K562 (cell line): ENCODE data around the gene DOLPP1. TPM values are rescaled to one million over a fixed set of nuclear protein-coding genes. Genes with fewer than 3 reads are reported as not detected.

ENCODE experiments used
- CBX2 ChIP-seq: fragments of 200-600 bp; sonication (generic); IDR thresholded peaks from one replicate; pipeline ENCODE4 v1.6.1; 2012; ENCODE audit warnings: mild to moderate bottlenecking, low read length, inconsistent platforms; ENCODE audit not compliant: insufficient read depth, poor library complexity, severe bottlenecking
- CBX5 ChIP-seq: IDR thresholded peaks from 2 replicates; pipeline ENCODE4 v1.6.1; 2014; ENCODE audit warnings: low read depth, borderline replicate concordance
- CBX8 ChIP-seq: fragments of 200-600 bp; sonication (generic); IDR thresholded peaks from 2 replicates; pipeline ENCODE4 v1.6.1; 2012; ENCODE audit warnings: borderline replicate concordance, mixed run types, low read depth, mild to moderate bottlenecking, moderate library complexity, mixed read lengths, low read length, control low read depth, inconsistent platforms; ENCODE audit not compliant: poor library complexity, severe bottlenecking; ENCODE audit errors: extremely low read depth
- CCAR2 ChIP-seq: fragments of 200-400 bp; formaldehyde crosslinking; IDR thresholded peaks from 2 replicates; pipeline ENCODE4 v1.6.1; 2017; ENCODE audit warnings: mild to moderate bottlenecking, low read depth, low read length
- CREM ChIP-seq: IDR thresholded peaks from 2 replicates; pipeline ENCODE4 v1.6.1; 2014; ENCODE audit warnings: antibody characterized with exemption, low read depth
- FOXP1 ChIP-seq: sonication (generic); formaldehyde crosslinking; IDR thresholded peaks from 2 replicates; pipeline ENCODE4 v1.8.0; 2022; ENCODE audit warnings: mild to moderate bottlenecking, missing genetic modification reagents
- LARP7 ChIP-seq: fragments of 450-650 bp; IDR thresholded peaks from 2 replicates; pipeline ENCODE4 v1.6.1; 2016
- MEF2D ChIP-seq: conservative IDR thresholded peaks from 2 replicates; pipeline ENCODE4 v1.6.1; 2016; ENCODE audit warnings: low read depth, missing genetic modification characterization, missing compliant biosample characterization
- MTA2 ChIP-seq: fragments of 450-650 bp; IDR thresholded peaks from 2 replicates; pipeline ENCODE4 v1.6.1; 2016; ENCODE audit warnings: low read depth
- NELFE ChIP-seq: IDR thresholded peaks from 2 replicates; pipeline ENCODE4 v1.6.1; 2011; ENCODE audit warnings: mild to moderate bottlenecking; ENCODE audit not compliant: insufficient read depth, insufficient read length
- NFATC3 ChIP-seq: fragments of 450-650 bp; IDR thresholded peaks from 2 replicates; pipeline ENCODE4 v1.6.1; 2017; ENCODE audit warnings: mild to moderate bottlenecking
- NFRKB ChIP-seq: fragments of 450-650 bp; IDR thresholded peaks from 2 replicates; pipeline ENCODE4 v1.6.1; 2016; ENCODE audit warnings: low read depth
- PHF20 ChIP-seq: fragments of 450-650 bp; IDR thresholded peaks from 2 replicates; pipeline ENCODE4 v1.6.1; 2018; ENCODE audit not compliant: partially characterized antibody
- SMARCE1 ChIP-seq: fragments of 450-650 bp; IDR thresholded peaks from 2 replicates; pipeline ENCODE4 v1.7.1; 2016; ENCODE audit warnings: mild to moderate bottlenecking
- SNIP1 ChIP-seq: fragments of 450-650 bp; IDR thresholded peaks from 2 replicates; pipeline ENCODE4 v1.7.1; 2017; ENCODE audit warnings: low read depth, mild to moderate bottlenecking
- XRCC4 ChIP-seq: IDR thresholded peaks from one replicate; pipeline ENCODE4 v1.6.1; 2011; ENCODE audit not compliant: insufficient read depth, insufficient read length; ENCODE audit errors: extremely low read depth
- ZBTB7A ChIP-seq: IDR thresholded peaks from 2 replicates; pipeline ENCODE4 v1.6.1; 2011; ENCODE audit warnings: low read depth, mild to moderate bottlenecking, low read length, moderate library complexity, borderline replicate concordance; ENCODE audit not compliant: control insufficient read depth
- ZFP30 ChIP-seq: fragments of 250-450 bp; sonication (Bioruptor Pico); IDR thresholded peaks from 2 replicates; pipeline ENCODE4 v1.8.0; 2022; ENCODE audit warnings: moderate library complexity, mild to moderate bottlenecking, inconsistent platforms, borderline replicate concordance
- polyA plus RNA-seq, 8 experiments: library from polyadenylated mRNA; depleted of rRNA in 4 of 8; stranded (reverse) in 5 of 8; unstranded in 3 of 8; fragments of >200 nt; fragmentation: Nextera tagmentation in 2 of 8; fragmentation: Illumina TruSeq in 1 of 8; extraction: Ambion mirVana in 2 of 8; extraction: Trizol in 1 of 8; gene quantifications; 2 replicates each; pipeline versions ENCODE4 v1.2.1 to v1.2.3, GENCODE V29; 2011 to 2014; ENCODE audit warnings: inconsistent platforms in 1 of 8, missing spikeins in 1 of 8
- total RNA-seq, 7 experiments: library from RNA; depleted of rRNA in 6 of 7; stranded (reverse); fragments of >200 nt in 6 of 7; fragmentation: Illumina TruSeq in 2 of 7; extraction: Trizol in 2 of 7; gene quantifications; 2 replicates each; pipeline versions ENCODE4 v1.2.1 to v1.2.3, GENCODE V29; 2011 to 2021; ENCODE audit warnings: low replicate concordance in 1 of 7
- TF ChIP-seq, protein P1 (sequence below): fragments of 250-450 bp; sonication (Bioruptor Pico); IDR thresholded peaks from 2 replicates; pipeline ENCODE4 v1.4.0; 2020; ENCODE audit warnings: mild to moderate bottlenecking, moderate library complexity, borderline replicate concordance
- TF ChIP-seq, protein P2 (sequence below), 3 experiments: fragments of 200-800 bp in 1 of 3; sonication (Bioruptor generic) in 1 of 3; sonication (generic) in 1 of 3; formaldehyde crosslinking in 1 of 3; IDR thresholded peaks; 2 replicates each; pipeline versions ENCODE4 v1.6.1 to v1.8.0; 2016 to 2022; ENCODE audit warnings: mild to moderate bottlenecking in 2 of 3, missing compliant biosample characterization in 2 of 3, missing genetic modification characterization in 2 of 3, missing genetic modification reagents in 1 of 3
- TF ChIP-seq, protein P3 (sequence below): sonication (generic); formaldehyde crosslinking; IDR thresholded peaks from 2 replicates; pipeline ENCODE4 v1.4.0; 2020; ENCODE audit warnings: mild to moderate bottlenecking, missing genetic modification reagents

The DOLPP1 gene
- total and polyA plus RNA-seq, 9 of the 15 experiments (the other 6 are each of a cell fraction or from before 2014, with no cell fraction given) = 3.0 to 39.8 (median 30.5) TPM

DNA sequence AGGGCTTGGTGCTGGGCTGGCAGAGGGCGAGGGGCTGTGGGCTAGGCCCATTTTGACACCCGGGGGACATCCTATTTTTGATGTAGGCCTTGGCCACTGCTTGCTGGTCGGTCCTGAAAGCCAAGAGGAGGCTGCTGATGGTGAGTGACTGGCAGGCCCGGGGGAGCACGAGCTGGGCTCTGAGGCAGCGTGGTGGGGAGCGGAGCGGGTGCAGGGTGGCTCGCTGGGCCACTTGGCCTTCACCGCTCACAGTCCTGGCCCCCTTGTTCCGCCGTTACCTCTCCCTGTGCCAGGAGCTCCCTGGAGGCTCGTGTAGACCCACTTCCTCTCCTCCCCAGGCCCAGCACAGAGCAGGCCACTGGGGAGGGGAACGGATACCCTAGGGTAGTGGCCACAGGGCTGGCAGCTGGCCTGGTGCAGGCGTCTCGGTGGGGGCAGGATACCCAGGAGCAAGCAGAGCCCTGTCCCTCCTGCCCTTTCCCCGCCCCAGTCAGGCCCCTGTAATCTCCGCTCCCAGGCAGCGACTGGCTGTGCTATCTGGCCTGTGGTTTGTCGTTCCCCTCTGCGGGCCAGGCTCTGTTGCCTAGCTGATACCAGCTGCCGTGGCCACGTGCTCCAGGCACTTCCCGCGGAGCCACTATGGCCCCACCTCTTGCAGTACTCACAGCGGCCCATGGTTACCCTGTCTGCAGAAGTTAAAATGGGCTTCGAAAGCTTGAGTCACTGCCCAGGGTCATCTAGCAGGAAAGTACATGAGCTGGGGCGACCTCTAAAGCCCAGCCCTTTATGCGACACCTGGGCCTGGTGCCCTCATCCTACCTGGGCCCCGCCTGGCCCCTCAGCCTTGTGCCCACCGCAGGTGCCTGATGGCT, 11.7 kb upstream of the DOLPP1 start (continued):
- TF ChIP-seq, protein P1, sequence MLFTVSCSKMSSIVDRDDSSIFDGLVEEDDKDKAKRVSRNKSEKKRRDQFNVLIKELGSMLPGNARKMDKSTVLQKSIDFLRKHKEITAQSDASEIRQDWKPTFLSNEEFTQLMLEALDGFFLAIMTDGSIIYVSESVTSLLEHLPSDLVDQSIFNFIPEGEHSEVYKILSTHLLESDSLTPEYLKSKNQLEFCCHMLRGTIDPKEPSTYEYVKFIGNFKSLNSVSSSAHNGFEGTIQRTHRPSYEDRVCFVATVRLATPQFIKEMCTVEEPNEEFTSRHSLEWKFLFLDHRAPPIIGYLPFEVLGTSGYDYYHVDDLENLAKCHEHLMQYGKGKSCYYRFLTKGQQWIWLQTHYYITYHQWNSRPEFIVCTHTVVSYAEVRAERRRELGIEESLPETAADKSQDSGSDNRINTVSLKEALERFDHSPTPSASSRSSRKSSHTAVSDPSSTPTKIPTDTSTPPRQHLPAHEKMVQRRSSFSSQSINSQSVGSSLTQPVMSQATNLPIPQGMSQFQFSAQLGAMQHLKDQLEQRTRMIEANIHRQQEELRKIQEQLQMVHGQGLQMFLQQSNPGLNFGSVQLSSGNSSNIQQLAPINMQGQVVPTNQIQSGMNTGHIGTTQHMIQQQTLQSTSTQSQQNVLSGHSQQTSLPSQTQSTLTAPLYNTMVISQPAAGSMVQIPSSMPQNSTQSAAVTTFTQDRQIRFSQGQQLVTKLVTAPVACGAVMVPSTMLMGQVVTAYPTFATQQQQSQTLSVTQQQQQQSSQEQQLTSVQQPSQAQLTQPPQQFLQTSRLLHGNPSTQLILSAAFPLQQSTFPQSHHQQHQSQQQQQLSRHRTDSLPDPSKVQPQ (CRISPR knock-in tag) = no peak; the same call in 1 of the 2 replicates
- TF ChIP-seq NFRKB (no peak), NELFE (no peak), NFATC3 (no peak), SMARCE1 (peak; percentile 98), LARP7 (no peak), PHF20 (no peak), FOXP1 (peak; percentile 98), XRCC4 (no peak), SNIP1 (no peak), CCAR2 (no peak), CBX8 (no peak), MTA2 (peak; percentile 98), ZBTB7A (peak; percentile 40; the same call in 1 of the 2 replicates), MEF2D (tag) (peak; percentile 86), CBX5 (peak; percentile 44; the same call in 1 of the 2 replicates), CBX2 (no peak), ZFP30 (CRISPR knock-in tag) (no peak), CREM (peak; percentile 88)
- TF ChIP-seq, protein P2, sequence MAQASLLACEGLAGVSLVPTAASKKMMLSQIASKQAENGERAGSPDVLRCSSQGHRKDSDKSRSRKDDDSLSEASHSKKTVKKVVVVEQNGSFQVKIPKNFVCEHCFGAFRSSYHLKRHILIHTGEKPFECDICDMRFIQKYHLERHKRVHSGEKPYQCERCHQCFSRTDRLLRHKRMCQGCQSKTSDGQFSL (CRISPR knock-in tag; IDR thresholded peaks at IDR 0.05) = peak; percentile 11; the same call in 1 of the 2 replicates
- TF ChIP-seq, protein P2 (tag; IDR thresholded peaks at IDR 0.05) = no peak
- TF ChIP-seq, protein P3, sequence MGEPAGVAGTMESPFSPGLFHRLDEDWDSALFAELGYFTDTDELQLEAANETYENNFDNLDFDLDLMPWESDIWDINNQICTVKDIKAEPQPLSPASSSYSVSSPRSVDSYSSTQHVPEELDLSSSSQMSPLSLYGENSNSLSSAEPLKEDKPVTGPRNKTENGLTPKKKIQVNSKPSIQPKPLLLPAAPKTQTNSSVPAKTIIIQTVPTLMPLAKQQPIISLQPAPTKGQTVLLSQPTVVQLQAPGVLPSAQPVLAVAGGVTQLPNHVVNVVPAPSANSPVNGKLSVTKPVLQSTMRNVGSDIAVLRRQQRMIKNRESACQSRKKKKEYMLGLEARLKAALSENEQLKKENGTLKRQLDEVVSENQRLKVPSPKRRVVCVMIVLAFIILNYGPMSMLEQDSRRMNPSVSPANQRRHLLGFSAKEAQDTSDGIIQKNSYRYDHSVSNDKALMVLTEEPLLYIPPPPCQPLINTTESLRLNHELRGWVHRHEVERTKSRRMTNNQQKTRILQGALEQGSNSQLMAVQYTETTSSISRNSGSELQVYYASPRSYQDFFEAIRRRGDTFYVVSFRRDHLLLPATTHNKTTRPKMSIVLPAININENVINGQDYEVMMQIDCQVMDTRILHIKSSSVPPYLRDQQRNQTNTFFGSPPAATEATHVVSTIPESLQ (CRISPR knock-in tag) = peak; percentile 90
